ENCODE results near the gene RHOC.
A peak's percentile ranks its signal among the peaks of the same experiment; 100 is the strongest.

The RHOC gene

GRCh38 chr1:112716133-112716720, 9.3 kb upstream of the RHOC start:
- peak; percentile 76 for DNase-seq

DNA sequence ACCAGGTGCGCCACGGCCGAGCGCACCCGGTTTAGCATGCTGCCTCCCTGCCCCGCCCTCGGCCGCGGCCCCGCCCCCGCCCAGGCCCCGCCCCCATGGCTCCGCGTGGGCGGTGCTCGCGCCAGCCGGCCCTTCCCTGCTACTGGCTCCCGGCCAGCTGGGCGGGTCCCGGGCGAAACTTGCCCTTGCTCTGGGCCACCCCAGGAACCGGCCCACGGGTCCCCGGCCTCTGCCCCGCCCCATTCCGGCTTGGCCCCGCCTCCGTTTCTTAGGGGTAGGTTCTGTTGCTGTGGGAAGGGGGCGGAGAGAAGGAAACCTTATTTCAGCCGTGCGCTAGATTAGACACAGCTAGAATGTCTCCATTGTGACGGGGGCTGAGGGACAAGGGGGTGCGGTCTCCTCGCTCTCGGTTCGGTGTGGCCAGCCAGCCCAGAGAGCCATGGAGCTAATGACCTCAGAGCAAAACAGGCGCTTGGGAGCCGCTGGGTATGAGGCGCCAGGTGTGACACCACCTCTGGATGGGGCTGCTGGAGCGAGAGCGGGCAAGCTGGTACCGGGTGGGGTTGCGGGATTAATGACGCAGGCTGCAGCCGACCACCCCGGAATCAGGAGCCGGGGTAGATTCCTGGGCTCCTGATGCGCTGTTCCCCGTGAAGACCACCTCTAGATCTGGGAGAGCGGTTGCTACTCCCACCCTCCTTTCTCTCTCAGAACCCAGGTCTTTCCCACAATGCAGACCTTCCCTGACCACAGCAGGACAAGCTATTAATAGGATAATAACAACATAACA, 8.5 kb upstream of the RHOC start, which contains the start of gene PPM1J:
TSS of gene PPM1J (minus strand) at position 69 of the 790 bp plus-strand sequence. CDS start at position 38, 31 bp downstream.
- peak; percentile 94 for DNase-seq

DNA sequence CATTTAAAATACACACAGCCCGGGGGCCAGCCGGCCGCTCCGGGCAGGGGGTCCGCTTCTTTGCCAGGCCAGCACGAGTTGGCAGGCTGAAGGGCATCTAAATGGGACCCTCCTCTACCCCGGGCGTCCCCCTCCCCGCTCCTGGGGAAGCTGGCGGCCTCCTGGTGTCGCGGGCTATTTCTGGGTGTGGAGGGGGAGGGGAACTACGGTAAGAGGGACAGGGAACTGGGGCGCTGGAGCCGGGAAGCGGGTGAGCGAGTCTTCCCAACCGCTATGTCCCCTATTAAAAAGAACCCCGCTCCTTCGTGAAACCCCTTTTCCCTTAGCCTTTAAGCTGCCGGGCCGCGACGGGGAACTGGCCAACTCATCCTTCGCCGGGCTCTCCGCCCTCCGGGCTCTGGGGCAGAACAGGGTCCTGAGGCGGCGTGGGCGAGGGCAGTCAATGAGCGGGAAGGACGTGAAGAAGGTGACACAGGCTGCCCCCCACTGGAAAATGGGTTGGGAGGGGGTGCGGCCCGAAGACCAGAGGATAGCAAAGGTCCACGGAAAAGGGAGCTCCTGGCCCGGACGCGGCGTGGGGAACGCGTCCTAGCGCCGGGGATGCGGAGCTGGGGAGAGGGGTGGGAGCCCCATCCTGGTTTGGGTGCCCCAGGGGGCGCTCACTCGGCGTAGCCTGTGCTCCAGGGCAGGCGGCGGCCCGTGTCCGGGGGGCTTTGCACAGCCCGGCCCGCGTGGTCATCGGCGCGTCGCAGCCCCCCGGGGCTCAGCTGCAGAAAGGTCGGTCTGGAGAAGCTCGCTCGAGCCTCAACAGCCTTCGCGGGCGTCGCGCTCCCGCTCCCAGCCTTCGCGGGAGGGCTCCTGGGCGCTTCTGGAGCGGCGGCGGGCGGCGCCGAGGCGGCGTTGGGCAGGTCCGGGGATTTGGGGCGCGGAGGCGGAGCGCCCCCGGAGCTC, 7.7 kb upstream of the RHOC start:
- DNase-seq: no peak

DNA sequence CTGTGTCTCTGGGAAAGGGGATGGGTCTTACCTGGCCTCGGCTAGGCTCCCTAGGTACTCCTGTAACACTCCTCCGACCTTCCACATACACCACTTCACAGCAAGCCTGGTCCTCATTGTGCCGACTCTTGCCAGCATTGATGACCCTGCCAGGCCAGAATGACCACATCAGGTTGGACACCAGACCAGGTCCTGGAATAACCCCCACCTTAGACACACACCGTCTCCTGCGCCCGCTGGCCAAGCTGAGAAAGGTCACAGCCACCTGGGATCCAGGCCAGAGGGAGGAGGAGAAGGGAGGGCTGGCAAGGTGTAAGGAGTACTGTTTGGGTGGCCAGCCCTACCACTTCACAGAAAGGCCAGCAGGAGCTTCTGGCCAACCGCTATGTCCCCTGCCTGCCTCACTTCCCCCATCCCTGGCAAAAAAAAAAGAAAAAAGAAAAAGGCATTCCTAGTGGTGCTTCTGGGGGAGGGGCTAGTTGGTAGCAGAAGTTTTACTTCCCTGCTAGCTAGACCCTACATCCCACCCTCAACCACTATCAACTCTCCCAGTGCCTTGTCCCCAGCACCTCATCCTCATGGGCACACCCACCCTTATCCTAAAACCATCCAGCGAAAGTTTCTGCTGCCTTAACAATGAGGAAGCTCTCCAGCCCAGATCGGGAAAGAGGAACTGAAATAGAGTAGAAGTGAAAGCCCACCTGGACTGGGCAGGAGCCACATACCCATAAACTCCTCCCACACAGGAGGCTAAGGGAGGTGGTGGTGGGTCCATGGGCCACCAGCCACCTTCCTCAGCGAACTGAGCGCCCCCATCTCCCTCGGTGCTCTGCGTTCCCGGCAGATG, 6.8 kb upstream of the RHOC start:
- no peak for DNase-seq

GRCh38 chr1:112712701-112713128, 5.8 kb upstream of the RHOC start:
- no peak for DNase-seq

DNA sequence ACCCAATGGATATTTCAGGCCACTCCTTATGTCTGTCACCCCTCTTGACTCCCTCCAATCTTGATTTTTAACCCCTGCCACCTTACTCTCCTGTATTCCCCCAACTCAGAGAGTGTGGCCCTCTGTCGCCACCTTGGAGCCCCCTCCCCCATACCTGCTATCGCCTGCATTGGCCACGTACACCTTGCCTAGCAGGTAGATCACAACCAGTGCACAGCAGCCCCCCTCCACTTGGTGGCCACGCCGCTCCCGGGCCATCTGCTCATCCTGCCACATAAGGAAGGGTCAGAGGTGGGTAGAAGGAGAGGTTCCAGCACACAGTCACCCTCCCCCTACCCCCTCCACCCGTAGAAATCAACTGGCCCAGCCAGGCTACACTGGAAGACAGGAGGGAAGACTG, 5.3 kb upstream of the RHOC start:
- no peak for DNase-seq

DNA sequence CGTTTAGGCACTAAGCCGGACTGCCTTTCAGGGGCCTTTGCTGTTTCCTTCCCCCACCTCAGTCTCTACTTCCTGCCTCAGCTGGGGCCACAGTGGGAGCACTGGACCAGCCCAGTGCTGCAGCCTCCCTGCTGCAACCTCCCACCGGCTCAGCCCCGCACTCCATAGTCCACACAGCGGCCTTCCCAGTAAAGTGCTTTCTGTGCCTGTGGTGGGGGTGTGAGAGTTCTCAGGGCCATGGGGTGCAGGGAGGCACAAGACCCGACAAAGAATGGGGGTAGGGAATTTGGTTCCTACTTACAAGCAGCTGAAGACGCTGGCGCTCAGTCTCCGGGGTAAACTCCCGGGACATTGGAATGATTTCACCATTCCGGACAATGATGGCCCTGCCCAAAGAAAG, 4.7 kb upstream of the RHOC start:
- no peak for DNase-seq

DNA sequence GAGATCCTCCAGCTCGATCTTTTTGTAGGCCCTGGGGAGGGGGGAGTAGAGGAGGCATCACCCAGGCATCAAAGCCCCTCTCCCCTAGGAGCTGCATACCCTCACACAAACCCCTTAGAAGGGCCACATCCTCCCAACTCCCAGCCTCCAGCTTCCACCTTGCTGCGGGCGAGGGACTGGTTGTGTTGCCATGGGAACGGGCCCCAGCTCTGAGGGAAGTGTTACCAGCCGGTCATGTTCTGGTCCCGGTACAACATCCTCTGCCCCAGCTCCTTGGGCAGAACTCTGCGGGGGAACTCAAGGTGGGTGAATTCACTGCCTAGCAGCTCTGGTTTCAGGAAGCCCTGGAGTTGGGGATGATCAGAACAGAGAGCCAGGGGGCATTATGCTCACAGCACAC, 4.1 kb upstream of the RHOC start:
- no peak for DNase-seq

GRCh38 chr1:112710586-112710985, 3.7 kb upstream of the RHOC start:
- DNase-seq: no peak

- DNase-seq: no peak
Observed at GRCh38 chr1:112710159-112710558, 3.2 kb upstream of the RHOC start.

GRCh38 chr1:112708489-112708888, 1.6 kb upstream of the RHOC start:
- no peak for DNase-seq

DNA sequence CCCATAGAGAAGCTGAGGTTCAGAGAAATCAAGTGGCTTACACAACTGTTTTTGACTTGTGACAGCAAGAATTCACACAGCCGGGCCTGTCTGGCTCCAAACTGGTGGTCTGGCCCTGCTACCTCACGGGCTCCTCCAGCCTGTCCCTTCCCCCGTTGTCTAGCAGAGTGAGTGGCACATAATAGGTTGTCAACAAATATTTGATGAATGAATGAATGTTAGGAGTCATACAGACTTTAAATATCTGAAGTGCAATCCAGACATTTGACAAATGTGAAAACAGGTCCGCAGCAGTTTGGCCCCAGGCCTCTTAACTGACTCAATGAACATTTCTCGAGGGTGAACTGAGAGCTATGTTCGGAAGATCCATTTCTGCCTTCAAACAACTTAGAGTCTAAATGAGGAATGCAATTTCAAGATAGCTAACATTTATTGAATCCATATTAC, 1.1 kb upstream of the RHOC start:
- DNase-seq: no peak

- peak; percentile 53 for DNase-seq
Observed at GRCh38 chr1:112707221-112708001, 484 bp upstream of the RHOC start.

- DNase-seq: no peak
Observed at GRCh38 chr1:112704934-112705627, 1.8 kb downstream of the RHOC start.

DNA sequence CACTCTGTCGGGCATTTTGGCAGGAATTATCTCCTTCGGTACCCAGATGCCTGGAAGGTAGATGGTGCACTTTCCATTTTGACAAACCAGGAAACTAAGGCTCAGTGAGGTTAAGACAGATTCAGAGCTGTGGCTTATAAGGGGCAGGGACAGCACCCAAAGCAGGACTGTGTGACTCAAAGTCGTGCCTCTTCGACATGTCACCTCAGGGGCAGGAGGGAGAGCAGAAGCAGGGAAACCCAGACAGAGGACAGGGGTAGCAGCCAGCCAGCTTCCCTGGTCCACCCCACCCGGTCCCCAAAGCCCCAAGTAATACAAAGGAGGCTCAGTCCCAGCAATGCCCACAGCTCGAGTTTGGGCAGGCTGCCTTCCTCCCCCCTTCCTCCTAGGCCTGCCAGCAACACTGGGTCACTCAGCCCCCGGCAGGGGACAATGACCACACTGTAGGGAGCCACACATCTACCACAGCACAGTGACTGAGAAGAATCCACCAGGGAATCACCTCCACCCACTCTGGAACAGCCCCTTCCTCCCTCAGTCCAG, 2.5 kb downstream of the RHOC start:
- no peak for DNase-seq

- DNase-seq: no peak
Observed at GRCh38 chr1:112703706-112704105, 3.2 kb downstream of the RHOC start.

GRCh38 chr1:112702420-112703261, 4.3 kb downstream of the RHOC start:
- no peak for DNase-seq

GRCh38 chr1:112702067-112702395, 4.9 kb downstream of the RHOC start:
- DNase-seq: no peak

DNA sequence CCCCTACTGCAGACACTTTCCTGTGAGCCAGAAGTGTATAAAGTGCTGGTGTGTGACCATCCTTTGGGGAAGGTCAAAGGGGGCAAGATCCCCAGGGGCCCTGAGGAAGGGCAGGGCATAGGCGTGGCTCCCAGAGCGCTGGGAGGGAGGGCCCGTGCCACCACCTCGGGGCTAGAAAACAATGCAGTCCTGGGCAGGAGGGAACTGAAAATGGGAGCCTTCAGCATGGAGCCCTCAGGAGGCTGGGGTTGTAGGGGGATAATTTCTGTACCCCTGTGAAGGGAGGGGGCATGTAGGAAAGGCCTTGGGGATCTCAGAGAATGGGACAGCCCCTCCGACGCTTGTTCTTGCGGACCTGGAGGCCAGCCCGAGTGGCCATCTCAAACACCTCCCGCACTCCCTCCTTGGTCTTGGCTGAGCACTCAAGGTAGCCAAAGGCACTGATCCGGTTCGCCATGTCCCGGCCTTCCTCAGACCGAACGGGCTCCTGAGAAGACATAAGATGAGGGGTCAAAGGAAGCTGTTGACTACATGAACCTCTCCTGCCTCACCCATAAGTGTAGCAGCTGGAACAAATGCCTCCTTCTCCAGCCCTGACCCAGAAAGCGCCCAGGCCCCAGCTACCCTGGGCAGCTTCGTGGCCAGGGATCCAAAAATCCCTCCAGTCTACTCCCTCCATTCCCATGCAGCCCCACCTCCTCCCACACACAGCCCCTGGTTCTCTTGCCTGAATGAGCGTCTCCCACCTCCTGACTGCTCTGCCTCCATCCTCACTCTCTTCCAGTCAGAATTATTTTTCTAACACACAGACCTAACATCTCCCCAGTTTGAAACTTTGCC, 5.5 kb downstream of the RHOC start:
- DNase-seq: no peak

All from activated CD4-positive, alpha-beta T cell treated with anti-CD3 and anti-CD28 coated beads, Interleukin-2, amount 50 U/mL, for 1 hour (primary cell).